Activated naive CD8-positive, alpha-beta T cell (primary cell): ENCODE data around the gene GPANK1.
A peak's percentile ranks its signal among the peaks of the same experiment; 100 is the strongest.

Experiments used
- H3K27ac Mint-ChIP-seq: one replicate; pipeline ENCODE4 v1.8.0; 2021; ENCODE audit warnings: mixed read lengths
- H3K27me3 Mint-ChIP-seq: one replicate; pipeline ENCODE4 v1.8.0; 2021; ENCODE audit warnings: mixed read lengths
- H3K36me3 Mint-ChIP-seq: one replicate; pipeline ENCODE4 v1.8.0; 2021; ENCODE audit warnings: mixed read lengths
- H3K4me1 Mint-ChIP-seq: one replicate; pipeline ENCODE4 v1.8.0; 2021; ENCODE audit warnings: low read depth, mixed read lengths
- H3K4me3 Mint-ChIP-seq: one replicate; pipeline ENCODE4 v1.8.0; 2021; ENCODE audit warnings: mild to moderate bottlenecking, mixed read lengths
- H3K9me3 Mint-ChIP-seq: one replicate; pipeline ENCODE4 v1.8.0; 2021; ENCODE audit warnings: low read depth, mixed read lengths

GPANK1 gene

GRCh38 chr6:31680226-31681134 lies 15.7 kb upstream of the GPANK1 start, which contains the start of gene LY6G5C:
LY6G5C (minus strand) TSS chr6:31681067; CDS start chr6:31680373, 694 bp downstream.
- Mint-ChIP-seq H3K27me3 (no peaks in the 10 kb centered on the region), H3K36me3 (no peaks in the 10 kb centered on the region), H3K4me1 (peaks cover 13% of the 10 kb centered on the region), H3K4me3 (peak within 1 kb of the TSS; percentile 91), H3K27ac (peak within 1 kb of the TSS; percentile 79), H3K9me3 (no peaks in the 10 kb centered on the region)

GRCh38 chr6:31677955-31678354 lies 13.2 kb upstream of the GPANK1 start:
- H3K27ac Mint-ChIP-seq = no peak overlapping the region

GRCh38 chr6:31676904-31677303 lies 12.1 kb upstream of the GPANK1 start:
- Mint-ChIP-seq H3K36me3 (no peaks in the 10 kb centered on the region), H3K27me3 (no peaks in the 10 kb centered on the region), H3K27ac (no peak overlapping the region), H3K9me3 (no peaks in the 10 kb centered on the region), H3K4me1 (peaks cover 13% of the 10 kb centered on the region), H3K4me3 (no peak overlapping the region)

More at GRCh38 chr6:31677955-31678354, 13.2 kb upstream of the GPANK1 start:
- Mint-ChIP-seq H3K9me3 (no peaks in the 10 kb centered on the region), H3K4me1 (peaks cover 13% of the 10 kb centered on the region), H3K27me3 (no peaks in the 10 kb centered on the region), H3K36me3 (no peaks in the 10 kb centered on the region), H3K4me3 (no peak overlapping the region)

- Mint-ChIP-seq H3K27ac (no peak overlapping the region), H3K4me1 (peaks cover 10% of the 10 kb centered on the region), H3K27me3 (no peaks in the 10 kb centered on the region), H3K4me3 (no peak overlapping the region), H3K36me3 (no peaks in the 10 kb centered on the region), H3K9me3 (no peaks in the 10 kb centered on the region)
Observed at GRCh38 chr6:31676322-31676903, 11.6 kb upstream of the GPANK1 start.

GRCh38 chr6:31669676-31670075 lies 4.9 kb upstream of the GPANK1 start, which contains the start of gene LY6G5B:
LY6G5B (plus strand) TSS chr6:31669976; CDS start chr6:31670951, 975 bp downstream.
- peaks cover 5% of the 10 kb centered on the region for H3K36me3 Mint-ChIP-seq
- no peaks in the 10 kb centered on the region for H3K27me3 Mint-ChIP-seq
- peaks cover 32% of the 10 kb centered on the region for H3K4me1 Mint-ChIP-seq
- peak within 1 kb of the TSS; percentile 17 for H3K4me3 Mint-ChIP-seq
- no peak within 1 kb of the TSS for H3K27ac Mint-ChIP-seq
- no peaks in the 10 kb centered on the region for H3K9me3 Mint-ChIP-seq

GRCh38 chr6:31666337-31666965 lies 1.7 kb upstream of the GPANK1 start:
- peak overlapping the region; percentile 97 for H3K27ac Mint-ChIP-seq
- peaks cover 16% of the 10 kb centered on the region for H3K36me3 Mint-ChIP-seq
- H3K4me3 Mint-ChIP-seq = peak overlapping the region; percentile 93
- H3K27me3 Mint-ChIP-seq = no peaks in the 10 kb centered on the region
- H3K4me1 Mint-ChIP-seq = peaks cover 55% of the 10 kb centered on the region
- no peaks in the 10 kb centered on the region for H3K9me3 Mint-ChIP-seq

GRCh38 chr6:31665501-31666336 lies 922 bp upstream of the GPANK1 start, which contains the start of gene CSNK2B:
CSNK2B (plus strand) TSS chr6:31666080; CDS start chr6:31666832, 752 bp downstream.
- Mint-ChIP-seq H3K36me3 (peaks cover 16% of the 10 kb centered on the region), H3K27ac (peak within 1 kb of the TSS; percentile 97), H3K4me3 (peak within 1 kb of the TSS; percentile 93), H3K27me3 (no peaks in the 10 kb centered on the region), H3K4me1 (peaks cover 60% of the 10 kb centered on the region), H3K9me3 (no peaks in the 10 kb centered on the region)

- Mint-ChIP-seq H3K27me3 (no peaks in the 10 kb centered on the region), H3K27ac (peak overlapping the region; percentile 97), H3K36me3 (peaks cover 16% of the 10 kb centered on the region), H3K9me3 (no peaks in the 10 kb centered on the region), H3K4me3 (peak overlapping the region; percentile 93), H3K4me1 (peaks cover 68% of the 10 kb centered on the region)
Observed at GRCh38 chr6:31663961-31664789, 622 bp downstream of the GPANK1 start.

- Mint-ChIP-seq H3K4me3 (peak overlapping the region; percentile 93), H3K4me1 (peaks cover 70% of the 10 kb centered on the region), H3K27ac (peak overlapping the region; percentile 97), H3K36me3 (peaks cover 16% of the 10 kb centered on the region), H3K27me3 (no peaks in the 10 kb centered on the region), H3K9me3 (no peaks in the 10 kb centered on the region)
Observed at GRCh38 chr6:31663126-31663960, 1.5 kb downstream of the GPANK1 start.

GRCh38 chr6:31662124-31662723 lies 2.6 kb downstream of the GPANK1 start:
- H3K4me3 Mint-ChIP-seq = peak overlapping the region; percentile 51
- H3K27me3 Mint-ChIP-seq = no peaks in the 10 kb centered on the region
- peaks cover 17% of the 10 kb centered on the region for H3K36me3 Mint-ChIP-seq
- no peaks in the 10 kb centered on the region for H3K9me3 Mint-ChIP-seq
- peak overlapping the region; percentile 58 for H3K27ac Mint-ChIP-seq
- H3K4me1 Mint-ChIP-seq = peaks cover 73% of the 10 kb centered on the region

- Mint-ChIP-seq H3K4me3 (peak overlapping the region; percentile 94), H3K27ac (peak overlapping the region; percentile 64), H3K27me3 (no peaks in the 10 kb centered on the region), H3K9me3 (no peaks in the 10 kb centered on the region), H3K4me1 (peaks cover 71% of the 10 kb centered on the region), H3K36me3 (peaks cover 17% of the 10 kb centered on the region)
Observed at GRCh38 chr6:31661262-31662123, 3.3 kb downstream of the GPANK1 start.
